Spleen (tissue), 11 donors: ENCODE data around the gene SLC38A2. TPM values are rescaled to one million over a fixed set of nuclear protein-coding genes. Genes with fewer than 3 reads are reported as not detected.
A peak's percentile ranks its signal among the peaks of the same experiment; 100 is the strongest.

Experiments used
- DNase-seq: peaks from one replicate; pipeline ENCODE4 v3.0.0-alpha.2; 2020
- H3K27ac ChIP-seq, 8 donors: fragments of 200-600 bp; sonication (generic) in 7 of 8; 1 replicate in 4 of 8; 2 replicates in 4 of 8; pipeline versions ENCODE4 v1.5.0 to v1.8.0; 2016 to 2021; ENCODE audit warnings: inconsistent platforms in 4 of 8, mild to moderate bottlenecking in 4 of 8, moderate library complexity in 1 of 8
- H3K27me3 ChIP-seq, 7 donors: fragments of 200-600 bp; sonication (generic) in 6 of 7; replicated peaks in 1 of 7; 1 replicate in 4 of 7; 2 replicates in 3 of 7; pipeline versions ENCODE4 v1.5.0 to v1.8.0; 2016 to 2021; ENCODE audit warnings: inconsistent platforms in 3 of 7, mild to moderate bottlenecking in 1 of 7
- H3K36me3 ChIP-seq, 6 donors: fragments of 200-600 bp; sonication (generic) in 5 of 6; 1 replicate in 4 of 6; 2 replicates in 2 of 6; pipeline versions ENCODE4 v1.5.0 to v1.8.0; 2016 to 2021; ENCODE audit warnings: inconsistent platforms in 2 of 6
- H3K4me1 ChIP-seq, 6 donors: fragments of 200-600 bp; sonication (generic) in 5 of 6; 1 replicate in 3 of 6; 2 replicates in 3 of 6; pipeline versions ENCODE4 v1.5.0 to v1.8.0; 2016 to 2021; ENCODE audit warnings: inconsistent platforms in 3 of 6
- H3K4me3 ChIP-seq, 8 donors: fragments of 200-600 bp; sonication (generic) in 7 of 8; 1 replicate in 4 of 8; 2 replicates in 4 of 8; pipeline versions ENCODE4 v1.5.0 to v1.8.0; 2016 to 2021; ENCODE audit warnings: inconsistent platforms in 4 of 8, mild to moderate bottlenecking in 4 of 8, moderate library complexity in 2 of 8
- H3K9me3 ChIP-seq, 8 donors: fragments of 200-600 bp; sonication (generic) in 7 of 8; 1 replicate in 4 of 8; 2 replicates in 4 of 8; pipeline versions ENCODE4 v1.5.0 to v1.8.0; 2016 to 2021; ENCODE audit warnings: inconsistent platforms in 4 of 8
- POLR2A ChIP-seq, 3 donors: fragments of 450-650 bp; IDR thresholded peaks; one replicate each; pipeline ENCODE4 v1.5.1; 2017; ENCODE audit warnings: antibody characterized with exemption in 3 of 3, mild to moderate bottlenecking in 1 of 3
- POLR2AphosphoS5 ChIP-seq, 3 donors: sonication (generic); formaldehyde crosslinking; IDR thresholded peaks; one replicate each; pipeline ENCODE4 v1.5.1; 2017; ENCODE audit warnings: antibody characterized with exemption in 3 of 3
- WGBS, 5 donors: extraction: QIAGEN DNeasy Blood & Tissue Kit in 3 of 5; methylation state at CpG; one replicate each; pipeline versions ENCODE4 v1.1.5 to v1.1.7; 2013 to 2018; 5-methylcytosine and 5-hydroxymethylcytosine counted together
- intact Hi-C: fragments of 100-400 bp; cut with DNase I; formaldehyde crosslinking; loops from one replicate; pipeline ENCODE4 v1.15.0; 2023; ENCODE audit warnings: low total_unique reads
- polyA plus RNA-seq, 3 donors: library from polyadenylated mRNA; stranded (reverse); fragments of 200-250 nt; gene quantifications; one replicate each; pipeline ENCODE4 v1.2.1, GENCODE V29; 2013
- total RNA-seq, 7 donors: library from RNA; depleted of rRNA in 3 of 7; stranded (reverse); fragments of >200 nt in 3 of 7; fragmentation: NEBNext Ultra II Directional in 4 of 7; extraction: Animal tissue kit (Norgen Biotek cat#: 25700) in 4 of 7; gene quantifications; one replicate each; pipeline versions ENCODE4 v1.1.0 to v1.2.1, GENCODE V29; 2016 to 2021
- TF ChIP-seq, protein P1 (sequence below), 11 experiments: fragments of 200-600 bp in 7 of 11; fragments of 450-650 bp in 4 of 11; sonication (generic) in 4 of 11; IDR thresholded peaks in 8 of 11; conservative IDR thresholded peaks in 3 of 11; 1 replicate in 7 of 11; 2 replicates in 4 of 11; pipeline versions ENCODE4 v1.4.0 to v1.8.0; 2016 to 2021; ENCODE audit warnings: antibody characterized with exemption in 11 of 11, inconsistent platforms in 4 of 11, mild to moderate bottlenecking in 1 of 11
- donor health status: healthy with polysubstance abuse.
- donor health status: DM: no; HTN: no; CAD: no; lungs with moderate emphysema.
- donor health status: DM: no; HTN: no; CAD: no.
- donor health status: Bipolar disorder and iron deficiency.
- donor health status: healthy.
- donor health status: DM: no; HTN: no; CAD: no.
- donor health status: DM: yes; HTN: yes; CAD: no.

Gene SLC38A2
- total and polyA plus RNA-seq, 10 donors: 40.7 to 297 (median 151) TPM

DNA sequence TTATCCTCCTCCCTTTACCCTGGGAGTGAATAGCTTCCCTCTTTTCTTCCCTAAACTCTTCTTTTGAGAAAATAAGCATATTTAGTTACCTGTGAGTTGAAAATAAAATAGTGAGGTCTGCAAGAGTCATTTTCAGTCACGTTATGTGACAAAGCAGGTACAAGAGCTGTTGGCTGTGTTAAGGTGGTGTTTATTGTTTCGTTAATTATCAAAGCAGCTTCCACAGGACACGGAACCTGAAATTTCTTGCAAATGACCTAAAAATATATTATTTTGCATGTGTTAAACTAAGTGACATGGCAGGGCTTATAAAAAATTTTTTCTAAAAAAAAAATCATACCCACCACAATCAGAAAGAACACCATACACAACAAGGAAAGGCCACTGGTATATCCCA lies 8.3 kb downstream of the SLC38A2 start:
- DNase-seq: no peak
- WGBS, 5 donors: 83 to 91% (median 90%) methylated on average over 3 of the region's 3 CpGs
- Histone ChIP-seq H3K27me3 (no peaks in the 10 kb centered on the region), H3K9me3 (no peaks in the 10 kb centered on the region), H3K4me1 (peaks cover 43 to 98% (median 87%) of the 10 kb centered on the region in 6 donors), H3K36me3 (peaks cover 0 to 100% (median 99%) of the 10 kb centered on the region in 6 donors), H3K4me3 (no peak overlapping the region), H3K27ac (peak overlapping the region in 1 of 8 donors; percentile 3)
- intact Hi-C loops: no loop called here
- no peak for TF ChIP-seq POLR2AphosphoS5 (IDR thresholded peaks at IDR 0.05)
- no peak for TF ChIP-seq POLR2A (IDR thresholded peaks at IDR 0.05)
- TF ChIP-seq, protein P1, sequence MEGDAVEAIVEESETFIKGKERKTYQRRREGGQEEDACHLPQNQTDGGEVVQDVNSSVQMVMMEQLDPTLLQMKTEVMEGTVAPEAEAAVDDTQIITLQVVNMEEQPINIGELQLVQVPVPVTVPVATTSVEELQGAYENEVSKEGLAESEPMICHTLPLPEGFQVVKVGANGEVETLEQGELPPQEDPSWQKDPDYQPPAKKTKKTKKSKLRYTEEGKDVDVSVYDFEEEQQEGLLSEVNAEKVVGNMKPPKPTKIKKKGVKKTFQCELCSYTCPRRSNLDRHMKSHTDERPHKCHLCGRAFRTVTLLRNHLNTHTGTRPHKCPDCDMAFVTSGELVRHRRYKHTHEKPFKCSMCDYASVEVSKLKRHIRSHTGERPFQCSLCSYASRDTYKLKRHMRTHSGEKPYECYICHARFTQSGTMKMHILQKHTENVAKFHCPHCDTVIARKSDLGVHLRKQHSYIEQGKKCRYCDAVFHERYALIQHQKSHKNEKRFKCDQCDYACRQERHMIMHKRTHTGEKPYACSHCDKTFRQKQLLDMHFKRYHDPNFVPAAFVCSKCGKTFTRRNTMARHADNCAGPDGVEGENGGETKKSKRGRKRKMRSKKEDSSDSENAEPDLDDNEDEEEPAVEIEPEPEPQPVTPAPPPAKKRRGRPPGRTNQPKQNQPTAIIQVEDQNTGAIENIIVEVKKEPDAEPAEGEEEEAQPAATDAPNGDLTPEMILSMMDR (IDR thresholded peaks at IDR 0.05 in 8 of 11, conservative IDR thresholded peaks at IDR 0.05 in 3 of 11): no peak

DNA sequence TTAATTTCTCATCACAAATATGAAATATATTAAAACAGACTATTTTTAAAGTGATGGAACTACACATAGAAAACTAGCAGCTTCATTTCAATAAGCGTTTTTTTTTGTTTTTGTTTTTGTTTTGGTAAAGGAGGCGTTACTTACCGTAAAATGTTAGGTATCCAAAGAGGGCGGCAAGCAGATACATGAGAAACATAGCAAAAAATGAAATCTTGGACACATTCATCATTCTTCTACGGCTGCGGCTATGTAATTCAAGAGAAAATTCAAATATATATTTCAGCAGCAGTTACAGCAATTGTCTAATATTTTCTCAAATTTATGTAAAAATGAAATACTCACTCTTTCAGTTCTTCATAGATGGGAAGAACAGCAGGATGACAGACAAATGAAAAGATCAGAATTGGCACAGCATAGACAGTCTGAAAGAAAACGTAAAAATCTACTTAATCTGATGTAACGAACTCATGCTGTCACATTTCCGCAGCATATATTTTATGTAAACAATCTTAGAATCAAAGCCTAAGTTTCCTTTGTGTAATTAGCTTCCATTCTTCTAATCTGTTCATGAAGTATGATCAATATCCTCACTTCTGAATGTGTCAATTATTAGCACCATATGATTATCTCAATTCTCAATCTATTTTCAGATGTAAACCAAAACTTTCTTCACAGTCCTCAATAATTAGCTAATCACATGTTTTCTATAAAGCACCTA lies 8.8 kb downstream of the SLC38A2 start:
- no peaks in the 10 kb centered on the region for H3K27me3 ChIP-seq
- intact Hi-C loops: no loop called here
- no peaks in the 10 kb centered on the region for H3K9me3 ChIP-seq
- WGBS, 5 donors: 90 to 95% (median 92%) methylated on average over 9 of the region's 9 CpGs
- H3K4me1 ChIP-seq: peaks cover 37 to 97% (median 81%) of the 10 kb centered on the region in 6 donors
- DNase-seq: no peak
- H3K36me3 ChIP-seq: peaks cover 0 to 100% (median 99%) of the 10 kb centered on the region in 6 donors
- no peak overlapping the region for H3K27ac ChIP-seq
- TF ChIP-seq, protein P1 (IDR thresholded peaks at IDR 0.05 in 8 of 11, conservative IDR thresholded peaks at IDR 0.05 in 3 of 11): no peak
- no peak for TF ChIP-seq POLR2AphosphoS5 (IDR thresholded peaks at IDR 0.05)
- TF ChIP-seq POLR2A (IDR thresholded peaks at IDR 0.05): no peak
- no peak overlapping the region for H3K4me3 ChIP-seq

DNA sequence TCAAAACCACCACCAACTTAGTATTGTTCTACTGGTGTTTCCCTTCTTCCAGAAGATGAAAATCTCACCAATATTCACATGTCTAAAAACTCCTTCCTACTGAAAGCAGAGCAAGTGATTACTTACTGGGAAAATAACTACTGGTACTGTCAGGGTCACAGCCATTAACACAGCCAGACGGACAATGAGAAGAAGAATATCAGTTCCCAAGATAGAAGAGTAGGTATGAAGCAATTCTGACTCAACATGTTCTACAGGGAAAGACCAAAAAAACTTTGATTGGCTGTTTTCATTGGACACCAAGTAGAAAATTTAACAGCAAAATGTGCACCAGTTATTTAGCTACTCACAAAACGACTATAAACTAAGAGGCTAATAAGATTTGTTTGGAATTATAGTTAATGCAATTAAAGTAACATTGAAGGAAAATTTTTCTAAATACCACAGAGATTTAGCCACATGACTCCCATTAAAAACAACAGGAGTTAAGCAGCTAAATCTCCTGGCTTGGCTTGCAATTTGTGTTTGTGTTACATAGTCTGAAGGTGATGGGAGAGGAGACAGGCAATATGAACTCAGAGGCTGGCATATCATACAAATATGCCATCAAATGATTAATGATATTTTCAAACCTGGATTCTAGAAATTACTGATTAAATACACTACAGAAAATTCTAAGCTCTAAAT lies 9.5 kb downstream of the SLC38A2 start:
- H3K36me3 ChIP-seq: peaks cover 0 to 100% (median 96%) of the 10 kb centered on the region in 6 donors
- intact Hi-C loops: no loop called here
- H3K27ac ChIP-seq: no peak overlapping the region
- 47 to 67% (median 52%) methylated on average over 2 of the region's 2 CpGs for WGBS, 5 donors
- H3K9me3 ChIP-seq: no peaks in the 10 kb centered on the region
- DNase-seq: no peak
- peak overlapping the region in 1 of 8 donors; percentile 9 for H3K4me3 ChIP-seq
- peaks cover 32 to 95% (median 74%) of the 10 kb centered on the region in 6 donors for H3K4me1 ChIP-seq
- TF ChIP-seq, protein P1 (IDR thresholded peaks at IDR 0.05 in 8 of 11, conservative IDR thresholded peaks at IDR 0.05 in 3 of 11): no peak
- peak in 1 of 3 donors; percentile 11 for TF ChIP-seq POLR2AphosphoS5 (IDR thresholded peaks at IDR 0.05)
- H3K27me3 ChIP-seq: no peaks in the 10 kb centered on the region

DNA sequence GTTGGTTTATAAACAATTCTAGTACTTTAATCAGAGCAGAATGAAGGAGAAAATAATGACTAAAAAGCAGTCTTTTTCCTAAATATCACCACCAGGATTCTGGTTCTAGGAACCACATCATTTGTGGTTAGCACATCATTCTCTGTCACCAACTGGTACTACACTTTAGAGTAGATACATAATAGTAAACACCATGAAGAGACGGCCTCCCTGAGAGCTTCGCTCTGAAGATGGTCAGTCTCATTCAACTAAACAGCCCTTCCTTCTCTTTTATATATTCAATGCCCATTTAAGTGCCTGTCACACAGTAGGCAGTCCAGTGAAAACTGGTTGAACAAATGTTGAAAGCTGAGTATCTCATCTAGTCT lies 10.9 kb downstream of the SLC38A2 start:
- intact Hi-C loops: no loop called here
- Histone ChIP-seq H3K27me3 (no peaks in the 10 kb centered on the region), H3K4me1 (peaks cover 18 to 86% (median 60%) of the 10 kb centered on the region in 6 donors), H3K9me3 (no peaks in the 10 kb centered on the region), H3K4me3 (peak overlapping the region in 1 of 8 donors; percentile 9), H3K36me3 (peaks cover 0 to 91% (median 82%) of the 10 kb centered on the region in 6 donors), H3K27ac (peak overlapping the region in 4 of 8 donors; percentile 0 to 48 (median 11))
- DNase-seq: no peak
- peak in 1 of 3 donors; percentile 56 for TF ChIP-seq POLR2AphosphoS5 (IDR thresholded peaks at IDR 0.05)
- TF ChIP-seq, protein P1 (IDR thresholded peaks at IDR 0.05 in 8 of 11, conservative IDR thresholded peaks at IDR 0.05 in 3 of 11): no peak
- 87 to 91% (median 90%) methylated on average over 2 of the region's 2 CpGs for WGBS, 5 donors
